SK-N-SH (cell line): ENCODE results near the gene AHRR.

Experiments
- CTCF ChIP-seq: fragments of 200-600 bp; sonication (generic); IDR thresholded peaks from 2 replicates; pipeline ENCODE4 v1.6.1; 2017; ENCODE audit warnings: antibody characterized with exemption, mild to moderate bottlenecking, moderate library complexity
- FOXM1 ChIP-seq: IDR thresholded peaks from 2 replicates; pipeline ENCODE4 v1.4.0; 2012; ENCODE audit warnings: low read depth, mild to moderate bottlenecking
- PBX3 ChIP-seq: IDR thresholded peaks from 2 replicates; pipeline ENCODE4; 2012
- POLR2AphosphoS5 ChIP-seq: IDR thresholded peaks from 2 replicates; pipeline ENCODE4 v1.6.1; 2012; ENCODE audit warnings: low read depth, low read length
- RCOR1 ChIP-seq: fragments of 150-350 bp; IDR thresholded peaks from 2 replicates; pipeline ENCODE4 v1.6.1; 2017; ENCODE audit warnings: antibody characterized with exemption, low read length
- TAF1 ChIP-seq: IDR thresholded peaks from 2 replicates; pipeline ENCODE4 v1.6.1; 2012; ENCODE audit warnings: low read depth, mild to moderate bottlenecking, low read length, moderate library complexity, borderline replicate concordance
- TF ChIP-seq, protein P1 (sequence below): fragments of 150-350 bp; IDR thresholded peaks from 2 replicates; pipeline ENCODE4 v1.6.1; 2017; ENCODE audit warnings: antibody characterized with exemption, low read length, low read depth, borderline replicate concordance

DNA sequence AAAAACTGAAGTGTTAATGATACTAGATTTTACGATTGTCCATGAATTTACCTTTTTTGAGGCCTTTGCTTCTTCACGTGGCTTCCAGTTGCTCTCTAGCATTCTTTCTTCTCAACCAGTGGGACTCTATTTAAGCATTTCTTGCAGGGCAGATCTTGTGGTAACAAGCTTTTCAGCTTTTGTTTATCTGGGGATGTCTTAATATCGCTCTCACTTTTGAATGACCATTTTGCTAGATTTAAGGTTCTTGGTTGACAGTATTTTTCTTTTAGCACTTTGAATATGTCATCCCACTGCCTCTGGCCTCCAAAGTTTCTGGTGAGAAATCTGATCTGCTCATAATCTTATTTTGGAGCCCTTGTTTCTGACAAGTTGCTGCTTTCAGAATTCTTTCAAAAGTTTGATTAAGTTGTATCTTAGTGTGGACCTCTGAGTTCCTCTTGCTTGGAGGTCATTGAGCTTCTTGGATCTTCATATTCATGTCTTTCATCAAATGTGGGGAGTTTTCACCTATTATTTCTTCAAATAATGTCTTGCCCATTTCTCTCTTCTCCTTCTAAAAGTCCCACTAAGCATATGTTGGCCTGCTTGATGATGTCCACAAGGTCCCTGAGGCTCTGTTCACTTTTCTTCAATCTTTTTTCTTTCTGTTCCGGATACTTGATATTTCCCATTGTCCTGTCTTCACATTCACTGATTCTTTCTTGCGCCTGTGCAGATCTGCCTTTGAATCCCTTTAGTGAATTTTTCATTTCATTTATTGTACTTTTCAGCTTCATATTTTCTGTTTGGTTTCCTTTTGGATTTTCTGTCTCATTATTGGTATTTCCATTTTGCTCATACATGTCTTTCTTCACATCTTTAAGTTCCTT, 130.3 kb downstream of the AHRR start:
- no peak for TF ChIP-seq POLR2AphosphoS5
- TF ChIP-seq, protein P1, sequence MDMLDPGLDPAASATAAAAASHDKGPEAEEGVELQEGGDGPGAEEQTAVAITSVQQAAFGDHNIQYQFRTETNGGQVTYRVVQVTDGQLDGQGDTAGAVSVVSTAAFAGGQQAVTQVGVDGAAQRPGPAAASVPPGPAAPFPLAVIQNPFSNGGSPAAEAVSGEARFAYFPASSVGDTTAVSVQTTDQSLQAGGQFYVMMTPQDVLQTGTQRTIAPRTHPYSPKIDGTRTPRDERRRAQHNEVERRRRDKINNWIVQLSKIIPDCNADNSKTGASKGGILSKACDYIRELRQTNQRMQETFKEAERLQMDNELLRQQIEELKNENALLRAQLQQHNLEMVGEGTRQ: no peak
- no peak for TF ChIP-seq CTCF
- TF ChIP-seq TAF1: no peak
- TF ChIP-seq FOXM1: no peak
- no peak for TF ChIP-seq RCOR1
- TF ChIP-seq PBX3: no peak
